DND-41 (cell line): Measurements from ENCODE around the gene AKR1A1.
A peak's percentile ranks its signal among the peaks of the same experiment; 100 is the strongest.

Experiments used
- ATAC-seq: fragments of 200-7000 bp; cut with Tn5 transposase; 3 replicates; pipeline ENCODE4 v1.9.1; 2021; ENCODE audit warnings: low read depth; ENCODE audit not compliant: insufficient read depth
- DNase-seq: peaks from one replicate; pipeline ENCODE4 v3.0.0-alpha.2; 2020
- H2AFZ ChIP-seq: 2 replicates; pipeline ENCODE4 v1.6.0; 2012; ENCODE audit warnings: low read depth, low read length
- H3K27ac ChIP-seq: 2 replicates; pipeline ENCODE4 v1.5.1; 2012; ENCODE audit warnings: low read length, inconsistent platforms
- H3K27me3 ChIP-seq: fragments of 200-600 bp; sonication (generic); 2 replicates; pipeline ENCODE4 v1.6.0; 2012; ENCODE audit warnings: low read length, mild to moderate bottlenecking, inconsistent platforms; ENCODE audit not compliant: insufficient read depth, poor library complexity
- H3K36me3 ChIP-seq: 2 replicates; pipeline ENCODE4 v1.5.1; 2012; ENCODE audit warnings: low read length, inconsistent platforms; ENCODE audit not compliant: insufficient read depth
- H3K4me1 ChIP-seq: 2 replicates; pipeline ENCODE4 v1.5.1; 2012; ENCODE audit warnings: mild to moderate bottlenecking, low read length; ENCODE audit not compliant: insufficient read depth
- H3K4me2 ChIP-seq: 2 replicates; pipeline ENCODE4 v1.6.0; 2012; ENCODE audit warnings: mild to moderate bottlenecking, moderate library complexity, low read length, inconsistent platforms; ENCODE audit not compliant: insufficient read depth
- H3K4me3 ChIP-seq, 2 experiments: fragments of 200-600 bp in 1 of 2; shearing (Covaris generic) in 1 of 2; 2 replicates each; pipeline ENCODE4 v1.5.1; 2012 to 2016; ENCODE audit warnings: inconsistent platforms in 2 of 2, low read length in 2 of 2, mild to moderate bottlenecking in 2 of 2, low read depth in 1 of 2, moderate library complexity in 1 of 2
- H3K79me2 ChIP-seq: 2 replicates; pipeline ENCODE4 v1.6.0; 2012; ENCODE audit warnings: low read length, inconsistent platforms; ENCODE audit not compliant: insufficient read depth
- H3K9ac ChIP-seq: 2 replicates; pipeline ENCODE4 v1.6.0; 2012; ENCODE audit warnings: low read depth, mild to moderate bottlenecking, inconsistent platforms, low read length, moderate library complexity
- H3K9me3 ChIP-seq: 2 replicates; pipeline ENCODE4 v1.5.1; 2012; ENCODE audit warnings: low read length, moderate library complexity, mild to moderate bottlenecking, inconsistent platforms; ENCODE audit not compliant: insufficient read depth, severe bottlenecking
- H4K20me1 ChIP-seq: 2 replicates; pipeline ENCODE4 v1.6.0; 2012; ENCODE audit warnings: low read length; ENCODE audit not compliant: insufficient read depth
- EZH2 ChIP-seq: IDR thresholded peaks from 3 replicates; pipeline ENCODE4 v1.6.1; 2012; ENCODE audit warnings: borderline replicate concordance, low read depth, mild to moderate bottlenecking, moderate library complexity, low read length, inconsistent platforms; ENCODE audit not compliant: severe bottlenecking
- TF ChIP-seq, protein P1 (sequence below): IDR thresholded peaks from 2 replicates; pipeline ENCODE4 v1.5.1; 2012; ENCODE audit warnings: borderline replicate concordance, low read length, moderate library complexity, mild to moderate bottlenecking; ENCODE audit not compliant: poor library complexity, severe bottlenecking; ENCODE audit errors: extremely low read depth

AKR1A1 gene

DNA sequence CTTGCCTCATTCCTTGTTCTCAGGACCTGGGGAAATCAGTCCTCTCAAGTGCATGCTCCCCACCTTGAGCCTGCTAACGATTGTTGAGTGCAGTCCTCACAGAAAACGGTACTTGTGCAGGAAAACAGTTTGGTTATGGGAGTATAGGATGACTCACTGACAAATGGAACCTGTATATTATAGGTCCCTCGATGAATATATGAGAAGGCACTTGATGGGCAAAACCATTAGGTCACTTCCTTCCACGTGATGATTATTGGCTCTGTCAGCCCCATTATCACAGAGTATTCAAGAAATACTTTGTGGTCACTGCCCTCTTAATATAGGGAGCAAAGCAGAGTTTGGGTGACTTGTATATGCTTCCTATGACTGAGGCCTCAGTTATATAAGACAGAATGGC, 67.0 kb downstream of the AKR1A1 start:
- Histone ChIP-seq H3K4me2 (no peak overlapping the region), H3K79me2 (peaks cover 8% of the 10 kb centered on the region), H3K9ac (no peak overlapping the region), H3K27ac (no peak overlapping the region), H4K20me1 (peaks cover 51% of the 10 kb centered on the region), H2AFZ (no peak overlapping the region), H3K9me3 (no peaks in the 10 kb centered on the region), H3K4me3 (no peak overlapping the region), H3K27me3 (no peaks in the 10 kb centered on the region), H3K36me3 (peaks cover 93% of the 10 kb centered on the region), H3K4me1 (no peaks in the 10 kb centered on the region)
- no peak for ATAC-seq
- DNase-seq: no peak
- no peak for TF ChIP-seq EZH2
- TF ChIP-seq, protein P1, sequence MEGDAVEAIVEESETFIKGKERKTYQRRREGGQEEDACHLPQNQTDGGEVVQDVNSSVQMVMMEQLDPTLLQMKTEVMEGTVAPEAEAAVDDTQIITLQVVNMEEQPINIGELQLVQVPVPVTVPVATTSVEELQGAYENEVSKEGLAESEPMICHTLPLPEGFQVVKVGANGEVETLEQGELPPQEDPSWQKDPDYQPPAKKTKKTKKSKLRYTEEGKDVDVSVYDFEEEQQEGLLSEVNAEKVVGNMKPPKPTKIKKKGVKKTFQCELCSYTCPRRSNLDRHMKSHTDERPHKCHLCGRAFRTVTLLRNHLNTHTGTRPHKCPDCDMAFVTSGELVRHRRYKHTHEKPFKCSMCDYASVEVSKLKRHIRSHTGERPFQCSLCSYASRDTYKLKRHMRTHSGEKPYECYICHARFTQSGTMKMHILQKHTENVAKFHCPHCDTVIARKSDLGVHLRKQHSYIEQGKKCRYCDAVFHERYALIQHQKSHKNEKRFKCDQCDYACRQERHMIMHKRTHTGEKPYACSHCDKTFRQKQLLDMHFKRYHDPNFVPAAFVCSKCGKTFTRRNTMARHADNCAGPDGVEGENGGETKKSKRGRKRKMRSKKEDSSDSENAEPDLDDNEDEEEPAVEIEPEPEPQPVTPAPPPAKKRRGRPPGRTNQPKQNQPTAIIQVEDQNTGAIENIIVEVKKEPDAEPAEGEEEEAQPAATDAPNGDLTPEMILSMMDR: no peak

DNA sequence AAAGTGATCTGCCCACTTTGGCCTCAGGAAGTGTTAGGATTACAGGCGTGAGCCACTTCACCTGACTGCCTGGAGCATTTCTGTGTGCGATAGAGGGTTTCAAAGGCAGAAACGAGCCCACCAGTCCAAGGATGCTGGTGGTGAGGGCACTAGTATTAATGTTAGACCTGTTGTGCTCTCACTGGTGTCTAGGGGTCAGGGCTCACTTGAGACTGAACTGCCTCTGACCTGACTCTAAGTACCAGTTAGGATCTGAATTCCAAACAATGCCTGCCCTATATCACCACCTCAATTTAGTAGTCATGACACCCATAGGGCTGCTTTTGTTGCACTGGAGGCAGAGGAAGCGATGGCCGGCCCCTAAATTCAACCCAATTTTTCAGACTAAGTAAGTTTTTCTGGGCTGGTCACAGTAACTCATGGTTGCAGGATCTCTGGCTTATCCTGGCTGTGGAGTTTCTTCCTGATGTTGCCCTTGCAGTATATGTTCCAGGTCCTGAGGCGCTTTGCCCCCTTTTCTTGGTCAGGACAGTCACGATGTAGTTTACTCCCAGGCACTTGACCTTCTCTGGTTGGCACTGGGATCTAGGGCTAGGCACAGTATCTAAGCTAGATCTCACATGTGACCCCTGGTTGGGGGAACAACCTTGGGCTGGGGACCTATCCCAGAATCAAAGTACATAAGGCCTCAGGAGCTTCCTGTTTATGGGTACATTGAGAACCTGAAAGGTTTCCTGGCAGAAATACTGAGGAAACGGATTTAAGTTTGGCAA, 68.7 kb downstream of the AKR1A1 start:
- H3K27ac ChIP-seq: 0 out of 2 replicates have a peak overlapping the region, but pooled peaks have one; percentile 24

More for the DNA sequence above, 68.7 kb downstream of the AKR1A1 start:
- Histone ChIP-seq H2AFZ (no peak overlapping the region), H3K4me3 (no peak overlapping the region), H3K4me2 (no peak overlapping the region), H3K9ac (no peak overlapping the region), H3K27me3 (no peaks in the 10 kb centered on the region), H3K36me3 (peaks cover 85% of the 10 kb centered on the region), H3K4me1 (no peaks in the 10 kb centered on the region), H3K79me2 (no peaks in the 10 kb centered on the region), H4K20me1 (peaks cover 43% of the 10 kb centered on the region), H3K9me3 (no peaks in the 10 kb centered on the region)
- ATAC-seq: peak; percentile 16; the same call in 1 of the 3 replicates
- no peak for DNase-seq
- no peak for TF ChIP-seq EZH2
- TF ChIP-seq, protein P1: no peak
